PC-3 (cell line): ENCODE data around the gene LUZP1. TPM values are rescaled to one million over a fixed set of nuclear protein-coding genes. Genes with fewer than 3 reads are reported as not detected.

ENCODE experiments used
- ATAC-seq: fragments of 200-7000 bp; cut with Tn5 transposase; 2 replicates; pipeline ENCODE4 v1.9.1; 2020; ENCODE audit warnings: mild to moderate bottlenecking, moderate library complexity
- BruUV-seq: library from RNA; stranded (reverse); fragments of 400-500 nt; replicated peaks from 2 replicates; lab custom pipeline; 2021; lab: Mats Ljungman, UMichigan
- CTCF ChIA-PET: fragments of 300-600 bp; sonication (Branson Sonifier 250); formaldehyde crosslinking; loops from one replicate; lab custom pipeline; 2022; ENCODE audit warnings: antibody characterized with exemption; lab: Charles Lee
- POLR2A ChIA-PET: fragments of 300-600 bp; sonication (Branson Sonifier 250); formaldehyde crosslinking; loops from one replicate; lab custom pipeline; 2022; ENCODE audit warnings: antibody characterized with exemption; ENCODE audit not compliant: unreplicated experiment; lab: Charles Lee
- DNase-seq: peaks from one replicate; pipeline ENCODE4 v3.0.0-alpha.2; 2015
- H2AFZ ChIP-seq: fragments of 300-600 bp; sonication (generic); 2 replicates; pipeline ENCODE4 v1.6.0; 2016; ENCODE audit warnings: antibody characterized with exemption, low read length
- H3F3A ChIP-seq: fragments of 300-600 bp; sonication (generic); one replicate; pipeline ENCODE4 v1.6.0; 2017; ENCODE audit warnings: antibody characterized with exemption, low read length, control low read depth, mild to moderate bottlenecking; ENCODE audit not compliant: unreplicated experiment
- H3K27ac ChIP-seq: fragments of 300-600 bp; sonication (generic); 2 replicates; pipeline ENCODE4 v1.5.1; 2016; ENCODE audit warnings: mild to moderate bottlenecking, low read length
- H3K27me3 ChIP-seq: fragments of 300-600 bp; sonication (generic); 2 replicates; pipeline ENCODE4 v1.6.1; 2016; ENCODE audit warnings: low read length, mixed read lengths
- H3K36me3 ChIP-seq: fragments of 300-600 bp; sonication (generic); 2 replicates; pipeline ENCODE4 v1.6.1; 2016; ENCODE audit warnings: low read depth, mixed run types, low read length, mixed read lengths
- H3K4me1 ChIP-seq: fragments of 300-600 bp; sonication (generic); 2 replicates; pipeline ENCODE4 v1.5.1; 2016; ENCODE audit warnings: low read length; ENCODE audit not compliant: insufficient read depth
- H3K4me2 ChIP-seq: fragments of 300-600 bp; sonication (generic); 2 replicates; pipeline ENCODE4 v1.6.0; 2016; ENCODE audit warnings: low read length
- H3K4me3 ChIP-seq: fragments of 300-600 bp; sonication (generic); 2 replicates; pipeline ENCODE4 v1.5.1; 2016; ENCODE audit warnings: mild to moderate bottlenecking, low read length, mixed read lengths
- H3K79me2 ChIP-seq: fragments of 300-600 bp; sonication (generic); 2 replicates; pipeline ENCODE4 v1.6.1; 2017; ENCODE audit warnings: low read length, mixed read lengths
- H3K9ac ChIP-seq: fragments of 300-600 bp; sonication (generic); 2 replicates; pipeline ENCODE4 v1.6.0; 2016; ENCODE audit warnings: mild to moderate bottlenecking, low read length
- H3K9me2 ChIP-seq: fragments of 300-600 bp; sonication (generic); replicated peaks from 2 replicates; pipeline ENCODE4 v1.6.1; 2016; ENCODE audit warnings: mixed run types, low read length, mixed read lengths
- H3K9me3 ChIP-seq: fragments of 300-600 bp; sonication (generic); 2 replicates; pipeline ENCODE4 v1.6.1; 2016; ENCODE audit warnings: low read length, mixed read lengths
- H4K20me1 ChIP-seq: fragments of 300-600 bp; sonication (generic); 2 replicates; pipeline ENCODE4 v1.6.1; 2016; ENCODE audit warnings: low read length, mixed read lengths
- EZH2 ChIP-seq: fragments of 300-600 bp; sonication (generic); IDR thresholded peaks from one replicate; pipeline ENCODE4 v1.6.1; 2017; ENCODE audit warnings: antibody characterized with exemption, mild to moderate bottlenecking, low read length; ENCODE audit not compliant: unreplicated experiment
- EZH2phosphoT487 ChIP-seq: fragments of 300-600 bp; sonication (generic); IDR thresholded peaks from 2 replicates; pipeline ENCODE4 v1.6.1; 2018; ENCODE audit warnings: mild to moderate bottlenecking, antibody characterized with exemption, low read length, borderline replicate concordance
- intact Hi-C: fragments of 100-400 bp; cut with micrococcal nuclease; formaldehyde crosslinking; loops from 2 replicates; pipeline ENCODE4 v1.9.0; 2023
- total RNA-seq: library from RNA; depleted of rRNA; stranded (reverse); fragments of >200 nt; gene quantifications from 2 replicates; pipeline ENCODE4 v1.2.3, GENCODE V29; 2014
- TF ChIP-seq, protein P1 (sequence below): fragments of 300-600 bp; sonication (generic); conservative IDR thresholded peaks from 2 replicates; pipeline ENCODE4 v1.5.1; 2017; ENCODE audit warnings: antibody characterized with exemption, low read depth, mild to moderate bottlenecking, low read length

Gene LUZP1
- total RNA-seq, 1 experiment from 2014 or later, result 17.8 TPM

DNA sequence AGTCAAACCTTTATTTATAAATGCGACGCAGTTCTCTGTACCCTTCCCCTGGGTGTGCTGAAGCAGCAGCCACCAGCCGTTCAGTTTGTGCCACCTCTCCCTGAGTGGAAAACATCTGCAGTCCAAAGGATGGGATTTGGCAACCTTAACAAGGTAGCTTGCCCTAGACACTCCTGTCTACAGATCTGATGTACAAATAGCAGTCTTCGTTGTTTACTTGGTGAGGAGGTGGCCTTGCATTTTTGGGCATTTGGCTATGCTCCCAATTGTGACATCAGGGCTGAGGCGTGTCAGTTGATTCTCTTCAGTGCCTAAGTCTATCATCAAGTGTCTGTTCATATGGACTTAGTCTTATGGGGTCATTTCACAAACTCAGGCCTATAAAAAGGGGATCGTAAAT lies 89.6 kb downstream of the LUZP1 start:
- no peak overlapping the region for H3K4me3 ChIP-seq
- BruUV-seq, result no TSS peak
- DNase-seq (peak; percentile 16), ATAC-seq (peak; percentile 29)
- H3K9me2 ChIP-seq, result no peaks in the 10 kb centered on the region
- peaks cover 3% of the 10 kb centered on the region for H3F3A ChIP-seq
- H3K79me2 ChIP-seq, result 0 out of 2 replicates have a peak, but pooled peaks cover 4% of the 10 kb centered on the region
- no peaks in the 10 kb centered on the region for H3K27me3 ChIP-seq
- no peaks in the 10 kb centered on the region for H4K20me1 ChIP-seq
- H3K36me3 ChIP-seq, result peaks cover 71% of the 10 kb centered on the region
- intact Hi-C loops, result no loop called here
- CTCF ChIA-PET, result no interaction called here
- no peak overlapping the region for H3K9ac ChIP-seq
- no peak overlapping the region for H3K4me2 ChIP-seq
- no peak overlapping the region for H2AFZ ChIP-seq
- peaks cover 8% of the 10 kb centered on the region for H3K4me1 ChIP-seq
- no peaks in the 10 kb centered on the region for H3K9me3 ChIP-seq
- TF ChIP-seq, protein P1, sequence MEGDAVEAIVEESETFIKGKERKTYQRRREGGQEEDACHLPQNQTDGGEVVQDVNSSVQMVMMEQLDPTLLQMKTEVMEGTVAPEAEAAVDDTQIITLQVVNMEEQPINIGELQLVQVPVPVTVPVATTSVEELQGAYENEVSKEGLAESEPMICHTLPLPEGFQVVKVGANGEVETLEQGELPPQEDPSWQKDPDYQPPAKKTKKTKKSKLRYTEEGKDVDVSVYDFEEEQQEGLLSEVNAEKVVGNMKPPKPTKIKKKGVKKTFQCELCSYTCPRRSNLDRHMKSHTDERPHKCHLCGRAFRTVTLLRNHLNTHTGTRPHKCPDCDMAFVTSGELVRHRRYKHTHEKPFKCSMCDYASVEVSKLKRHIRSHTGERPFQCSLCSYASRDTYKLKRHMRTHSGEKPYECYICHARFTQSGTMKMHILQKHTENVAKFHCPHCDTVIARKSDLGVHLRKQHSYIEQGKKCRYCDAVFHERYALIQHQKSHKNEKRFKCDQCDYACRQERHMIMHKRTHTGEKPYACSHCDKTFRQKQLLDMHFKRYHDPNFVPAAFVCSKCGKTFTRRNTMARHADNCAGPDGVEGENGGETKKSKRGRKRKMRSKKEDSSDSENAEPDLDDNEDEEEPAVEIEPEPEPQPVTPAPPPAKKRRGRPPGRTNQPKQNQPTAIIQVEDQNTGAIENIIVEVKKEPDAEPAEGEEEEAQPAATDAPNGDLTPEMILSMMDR, result no peak
- TF ChIP-seq EZH2 (no peak), EZH2phosphoT487 (no peak)
- no peak overlapping the region for H3K27ac ChIP-seq
- POLR2A ChIA-PET, result no interaction called here

DNA sequence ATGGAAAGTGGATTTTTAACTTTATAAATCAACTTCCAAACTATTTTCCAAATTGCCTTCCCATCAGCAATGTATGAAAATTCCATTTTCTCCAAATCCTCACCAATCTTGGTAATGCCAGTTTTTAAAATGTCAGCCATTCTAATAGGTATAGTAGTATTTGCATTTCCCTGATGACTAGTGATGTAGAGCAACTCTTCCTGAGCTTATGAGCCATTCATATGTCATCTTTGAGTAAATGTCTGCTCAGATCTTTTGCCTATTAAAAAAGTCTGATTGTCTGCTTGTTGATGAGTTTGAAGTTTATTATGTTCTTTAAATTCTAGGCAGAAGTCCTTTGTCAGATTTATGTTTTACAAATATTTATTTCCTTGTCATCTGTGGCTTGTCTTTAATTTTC lies 94.6 kb downstream of the LUZP1 start:
- intact Hi-C loops, result loop anchor here (1.0 kb wide), 1 partner anchor 98 kb away; no protein-coding TSS in a partner anchor
- Histone ChIP-seq H3K4me1 (peaks cover 40% of the 10 kb centered on the region), H3K9me3 (no peaks in the 10 kb centered on the region), H2AFZ (no peak overlapping the region), H3F3A (no peaks in the 10 kb centered on the region), H3K27ac (peak overlapping the region; percentile 92), H3K4me2 (peak overlapping the region; percentile 65), H3K9me2 (no peaks in the 10 kb centered on the region), H3K4me3 (0 out of 2 replicates have a peak overlapping the region, but pooled peaks have one; percentile 15), H4K20me1 (no peaks in the 10 kb centered on the region), H3K27me3 (no peaks in the 10 kb centered on the region), H3K79me2 (0 out of 2 replicates have a peak, but pooled peaks cover 4% of the 10 kb centered on the region), H3K36me3 (peaks cover 56% of the 10 kb centered on the region), H3K9ac (peak overlapping the region; percentile 58)
- peak; percentile 86 for ATAC-seq
- peak; percentile 76 for DNase-seq
- TF ChIP-seq EZH2 (no peak), EZH2phosphoT487 (no peak)
- TF ChIP-seq, protein P1, result no peak
- ChIA-PET CTCF (no interaction called here), POLR2A (interaction anchor here (0.5 kb wide), 1 partner anchor 21 kb away, joined by 4 read pairs; no protein-coding TSS in a partner anchor)
- no TSS peak for BruUV-seq

DNA sequence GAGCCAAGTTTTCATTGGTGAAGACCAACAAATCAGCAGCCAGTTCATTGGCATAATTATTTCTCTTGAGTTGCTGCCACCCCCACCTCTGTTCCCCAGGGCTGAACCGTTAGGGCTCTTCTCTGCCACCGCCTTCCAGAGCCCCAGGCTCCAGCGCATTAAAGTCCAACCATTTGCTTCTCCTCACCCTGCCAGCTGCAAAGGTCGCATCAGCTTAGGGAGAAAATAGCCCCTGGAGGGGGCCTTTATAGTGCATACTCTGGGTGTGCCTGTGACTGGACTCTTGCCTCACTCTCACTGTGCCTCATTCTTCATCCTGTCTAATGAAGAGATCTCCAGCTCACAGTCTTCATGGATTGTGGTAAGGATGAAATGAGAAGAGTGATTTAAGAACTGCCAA lies 99.0 kb downstream of the LUZP1 start:
- H3K4me2 ChIP-seq, result no peak overlapping the region
- H3K9me3 ChIP-seq, result no peaks in the 10 kb centered on the region
- ChIA-PET POLR2A (interaction anchor here (0.6 kb wide), 2 partner anchors 17 to 22 kb away, joined by 5 to 7 read pairs; no protein-coding TSS in a partner anchor), CTCF (no interaction called here)
- H3K27ac ChIP-seq, result no peak overlapping the region
- TF ChIP-seq EZH2, result no peak
- no peak for TF ChIP-seq EZH2phosphoT487
- TF ChIP-seq, protein P1, result no peak
- H4K20me1 ChIP-seq, result peaks cover 4% of the 10 kb centered on the region; the same call in 1 of the 2 replicates
- no peak overlapping the region for H3K4me3 ChIP-seq
- H3K27me3 ChIP-seq, result no peaks in the 10 kb centered on the region
- H3K9ac ChIP-seq, result no peak overlapping the region
- intact Hi-C loops, result no loop called here
- peaks cover 71% of the 10 kb centered on the region for H3K36me3 ChIP-seq
- H3K79me2 ChIP-seq, result peaks cover 4% of the 10 kb centered on the region; the same call in 1 of the 2 replicates
- H3K4me1 ChIP-seq, result peaks cover 37% of the 10 kb centered on the region
- DNase-seq (no peak), ATAC-seq (no peak)
- no peaks in the 10 kb centered on the region for H3K9me2 ChIP-seq
- no peaks in the 10 kb centered on the region for H3F3A ChIP-seq
- no TSS peak for BruUV-seq
- no peak overlapping the region for H2AFZ ChIP-seq
